GM12892 (cell line): ENCODE data around the gene CCR6.

Experiments
- POLR2A ChIP-seq: IDR thresholded peaks from 2 replicates; pipeline ENCODE4 v1.6.1; 2011; ENCODE audit warnings: low read depth, low read length, control low read depth
- POLR2AphosphoS5 ChIP-seq: IDR thresholded peaks from 2 replicates; pipeline ENCODE4 v1.6.1; 2011; ENCODE audit warnings: low read depth, low read length, control low read depth
- TAF1 ChIP-seq: IDR thresholded peaks from 2 replicates; pipeline ENCODE4 v1.6.1; 2011; ENCODE audit warnings: low read depth, mild to moderate bottlenecking, control low read depth, low read length, borderline replicate concordance

DNA sequence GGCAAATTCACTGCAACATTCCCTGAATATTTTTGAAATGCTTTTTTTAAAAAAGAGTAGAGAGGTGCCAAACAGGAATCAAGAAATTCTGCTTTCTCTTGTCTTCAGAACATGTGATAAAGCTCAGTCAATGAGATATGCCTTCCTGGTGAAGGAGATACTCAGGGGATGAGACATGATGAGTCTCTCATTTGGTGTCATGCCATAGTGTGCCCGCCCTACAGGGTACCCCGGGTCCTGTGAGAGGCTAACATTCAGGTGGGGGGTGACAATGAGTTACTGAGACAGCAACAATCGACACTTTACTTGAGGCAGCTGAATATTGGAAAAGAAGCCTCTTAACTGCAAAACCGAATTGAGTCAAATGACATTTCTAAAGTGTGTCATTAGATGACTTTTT, 6.7 kb downstream of the CCR6 start:
- TF ChIP-seq POLR2A (no peak), POLR2AphosphoS5 (no peak), TAF1 (no peak)
